KMS-11 (cell line): ENCODE results near the gene FILIP1.
"Not testable (repeated sequence)": the region's sequence is repeated elsewhere in the genome, so short reads cannot be mapped to it uniquely, and the experiment has no call there.

ENCODE experiments used
- H2AFZ ChIP-seq: fragments of 200-600 bp; sonication (generic); 2 replicates; pipeline ENCODE4 v1.6.1; 2016; ENCODE audit warnings: antibody characterized with exemption, mixed run types, low read depth
- H3K27ac ChIP-seq: fragments of 200-600 bp; sonication (generic); 2 replicates; pipeline ENCODE4 v1.6.1; 2016; ENCODE audit warnings: mild to moderate bottlenecking, mixed run types
- H3K27me3 ChIP-seq: fragments of 200-600 bp; sonication (generic); 2 replicates; pipeline ENCODE4 v1.6.1; 2017; ENCODE audit warnings: mild to moderate bottlenecking, low read depth, mixed run types, moderate library complexity; ENCODE audit not compliant: insufficient read depth
- H3K36me3 ChIP-seq: fragments of 200-600 bp; sonication (generic); 2 replicates; pipeline ENCODE4 v1.6.1; 2017; ENCODE audit warnings: mild to moderate bottlenecking, mixed run types; ENCODE audit not compliant: insufficient read depth
- H3K4me1 ChIP-seq: fragments of 200-600 bp; sonication (generic); 2 replicates; pipeline ENCODE4 v1.6.1; 2016; ENCODE audit warnings: mild to moderate bottlenecking, low read depth, mixed run types; ENCODE audit not compliant: poor library complexity, severe bottlenecking
- H3K4me2 ChIP-seq: fragments of 200-600 bp; sonication (generic); 2 replicates; pipeline ENCODE4 v1.7.0; 2016; ENCODE audit warnings: mild to moderate bottlenecking, mixed run types
- H3K4me3 ChIP-seq: fragments of 200-600 bp; sonication (generic); IDR thresholded peaks from 2 replicates; pipeline ENCODE4 v1.6.1; 2017; ENCODE audit warnings: low read depth, low read length, mixed read lengths; ENCODE audit not compliant: insufficient read depth
- H3K79me2 ChIP-seq: fragments of 200-600 bp; sonication (generic); 2 replicates; pipeline ENCODE4 v1.6.1; 2016; ENCODE audit warnings: low read depth, mixed run types; ENCODE audit not compliant: insufficient read depth
- H3K9ac ChIP-seq: fragments of 200-600 bp; sonication (generic); 2 replicates; pipeline ENCODE4 v1.6.1; 2016; ENCODE audit warnings: mild to moderate bottlenecking, mixed run types
- H4K20me1 ChIP-seq: fragments of 200-600 bp; sonication (generic); 2 replicates; pipeline ENCODE4 v1.6.1; 2016; ENCODE audit warnings: mild to moderate bottlenecking, mixed run types; ENCODE audit not compliant: insufficient read depth
- CTCF ChIP-seq: fragments of 200-600 bp; sonication (generic); conservative IDR thresholded peaks from 2 replicates; pipeline ENCODE4 v1.6.1; 2017; ENCODE audit warnings: low read depth, mild to moderate bottlenecking, antibody characterized with exemption, low read length, moderate library complexity, mixed read lengths

The FILIP1 gene

DNA sequence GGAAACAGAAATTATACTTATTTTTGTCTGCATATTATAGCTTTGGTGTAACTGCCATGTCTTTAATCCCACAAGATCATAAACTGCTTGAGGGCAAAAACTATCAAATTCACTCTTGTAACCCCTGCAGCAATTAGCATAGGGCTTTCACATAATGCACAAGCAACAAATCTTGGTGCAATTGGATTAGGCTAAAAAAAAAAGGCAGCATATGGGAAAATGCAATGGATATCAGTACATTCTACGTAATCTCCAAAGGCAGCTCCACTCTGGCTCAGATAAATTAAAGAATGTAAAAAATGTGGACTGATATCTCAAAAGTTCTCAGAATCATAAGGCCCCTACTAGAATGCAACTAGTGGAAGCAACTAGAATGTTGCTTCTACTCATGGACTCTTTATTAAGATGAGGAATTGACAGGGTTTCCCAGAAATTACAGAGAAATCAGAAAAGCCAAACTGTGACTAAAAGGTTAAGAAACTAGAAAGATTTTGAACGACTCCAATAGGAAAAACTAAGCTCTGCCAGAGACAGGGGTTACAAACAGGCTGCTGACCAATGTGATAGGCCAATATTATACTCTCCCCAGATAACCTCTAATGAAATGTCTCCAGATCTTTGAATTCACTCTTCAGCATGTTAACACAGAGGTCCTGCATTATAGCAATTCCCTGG is 55.0 kb downstream of the FILIP1 start:
- no peaks in the 10 kb centered on the region for H3K27me3 ChIP-seq
- no peak overlapping the region for H2AFZ ChIP-seq
- H3K4me3 ChIP-seq = no peak overlapping the region
- H3K4me1 ChIP-seq = no peaks in the 10 kb centered on the region
- no peak overlapping the region for H3K9ac ChIP-seq
- no peaks in the 10 kb centered on the region for H3K36me3 ChIP-seq
- H4K20me1 ChIP-seq = no peaks in the 10 kb centered on the region
- H3K27ac ChIP-seq = no peak overlapping the region
- TF ChIP-seq CTCF = no peak
- H3K4me2 ChIP-seq = no peak overlapping the region
- H3K79me2 ChIP-seq = no peaks in the 10 kb centered on the region

DNA sequence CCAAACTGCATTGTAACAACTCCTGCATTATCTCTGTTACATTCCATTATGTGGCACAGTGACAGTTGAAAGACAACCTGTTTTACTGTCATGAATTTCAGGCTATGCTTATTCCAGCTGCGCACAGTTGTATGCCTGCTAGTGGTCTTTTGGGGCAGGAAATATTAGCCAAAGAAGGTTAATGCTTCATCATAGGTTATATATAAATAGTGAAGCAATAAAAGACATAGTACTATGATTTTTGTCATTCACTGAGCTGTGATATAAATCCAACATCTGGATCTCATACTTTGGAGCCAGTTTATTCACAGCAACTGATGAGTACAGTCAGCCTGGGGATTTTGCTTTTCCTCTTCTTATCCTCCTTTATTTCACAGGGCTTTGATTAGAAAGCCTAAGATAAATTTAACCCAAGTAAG is 55.6 kb downstream of the FILIP1 start:
- Histone ChIP-seq H3K4me1 (no peaks in the 10 kb centered on the region), H4K20me1 (no peaks in the 10 kb centered on the region), H3K27me3 (no peaks in the 10 kb centered on the region), H3K36me3 (no peaks in the 10 kb centered on the region), H3K9ac (no peak overlapping the region), H3K79me2 (no peaks in the 10 kb centered on the region), H2AFZ (no peak overlapping the region), H3K27ac (no peak overlapping the region), H3K4me3 (no peak overlapping the region), H3K4me2 (no peak overlapping the region)
- TF ChIP-seq CTCF = no peak

- Histone ChIP-seq H3K4me1 (no peaks in the 10 kb centered on the region), H2AFZ (no peak overlapping the region), H4K20me1 (no peaks in the 10 kb centered on the region), H3K79me2 (no peaks in the 10 kb centered on the region), H3K9ac (no peak overlapping the region), H3K27me3 (no peaks in the 10 kb centered on the region), H3K4me3 (no peak overlapping the region), H3K27ac (no peak overlapping the region), H3K4me2 (no peak overlapping the region), H3K36me3 (no peaks in the 10 kb centered on the region)
- TF ChIP-seq CTCF = no peak
These were observed 56.1 kb downstream of the FILIP1 start for GRCh38 chr6:75437421-75437891.

DNA sequence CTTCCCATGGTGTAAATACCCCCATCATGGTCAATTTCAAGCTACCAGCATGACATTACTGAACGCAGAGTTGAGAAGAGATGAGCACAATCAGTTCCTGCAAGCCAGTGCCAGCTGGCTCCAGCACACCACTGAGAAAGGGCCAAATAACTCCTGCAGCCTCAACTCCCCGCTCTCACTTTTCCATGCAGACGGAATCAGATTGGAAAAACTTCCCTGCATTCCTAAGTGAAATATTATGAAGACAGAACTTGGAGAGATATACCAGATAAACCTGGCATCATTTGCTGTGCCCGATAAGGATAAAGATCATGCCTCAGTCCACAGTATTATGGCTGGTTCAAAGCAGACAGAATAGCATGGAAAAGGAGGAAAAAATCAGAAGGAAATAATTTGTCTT is 56.7 kb downstream of the FILIP1 start:
- no peak overlapping the region for H3K4me3 ChIP-seq
- no peaks in the 10 kb centered on the region for H3K36me3 ChIP-seq
- no peaks in the 10 kb centered on the region for H4K20me1 ChIP-seq
- H3K27ac ChIP-seq = no peak overlapping the region
- no peaks in the 10 kb centered on the region for H3K27me3 ChIP-seq
- no peak overlapping the region for H3K4me2 ChIP-seq
- no peak overlapping the region for H3K9ac ChIP-seq
- no peak overlapping the region for H2AFZ ChIP-seq
- H3K79me2 ChIP-seq = no peaks in the 10 kb centered on the region
- H3K4me1 ChIP-seq = no peaks in the 10 kb centered on the region
- TF ChIP-seq CTCF = no peak

- not testable (repeated sequence) for H3K36me3 ChIP-seq, H3K4me1 ChIP-seq, H3K4me2 ChIP-seq, H2AFZ ChIP-seq, H3K27me3 ChIP-seq, H3K79me2 ChIP-seq, H4K20me1 ChIP-seq, H3K27ac ChIP-seq, H3K4me3 ChIP-seq, H3K9ac ChIP-seq
These were observed 60.8 kb downstream of the FILIP1 start for GRCh38 chr6:75432809-75433208.
